NB4 (cell line): Measurements from ENCODE around the gene MS4A4A.

Experiments used
- MYC ChIP-seq: IDR thresholded peaks from 2 replicates; pipeline ENCODE4 v1.6.1; 2011; ENCODE audit warnings: low read depth, low read length
- POLR2A ChIP-seq: IDR thresholded peaks from 2 replicates; pipeline ENCODE4 v1.6.1; 2011; ENCODE audit warnings: mild to moderate bottlenecking; ENCODE audit not compliant: insufficient read length; ENCODE audit errors: extremely low read depth
- TF ChIP-seq, protein P1 (sequence below): IDR thresholded peaks from one replicate; pipeline ENCODE4 v1.5.1; 2012; ENCODE audit warnings: low read depth, low read length
- TF ChIP-seq, protein P2 (sequence below): IDR thresholded peaks from 2 replicates; pipeline ENCODE4 v1.6.1; 2011; ENCODE audit warnings: low read depth, low read length

DNA sequence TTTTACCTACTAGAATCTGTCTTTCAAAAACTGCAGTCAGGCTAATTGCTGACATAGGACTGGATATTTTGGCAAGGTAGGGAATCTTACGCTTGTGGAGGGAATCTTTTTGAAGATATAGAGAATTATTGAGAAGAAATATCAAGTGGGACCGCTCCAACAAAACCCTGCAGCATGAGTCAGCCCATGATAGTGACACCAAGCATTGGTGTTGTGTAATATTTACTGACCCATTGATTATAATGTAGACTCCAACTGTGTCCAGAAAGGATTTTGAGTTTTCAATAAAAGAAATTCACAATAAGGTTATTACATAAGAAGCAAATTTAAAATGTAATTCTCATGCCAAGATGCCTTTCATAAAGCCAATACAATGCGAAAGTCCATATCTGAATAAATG lies 20.7 kb downstream of the MS4A4A start:
- TF ChIP-seq, protein P1, sequence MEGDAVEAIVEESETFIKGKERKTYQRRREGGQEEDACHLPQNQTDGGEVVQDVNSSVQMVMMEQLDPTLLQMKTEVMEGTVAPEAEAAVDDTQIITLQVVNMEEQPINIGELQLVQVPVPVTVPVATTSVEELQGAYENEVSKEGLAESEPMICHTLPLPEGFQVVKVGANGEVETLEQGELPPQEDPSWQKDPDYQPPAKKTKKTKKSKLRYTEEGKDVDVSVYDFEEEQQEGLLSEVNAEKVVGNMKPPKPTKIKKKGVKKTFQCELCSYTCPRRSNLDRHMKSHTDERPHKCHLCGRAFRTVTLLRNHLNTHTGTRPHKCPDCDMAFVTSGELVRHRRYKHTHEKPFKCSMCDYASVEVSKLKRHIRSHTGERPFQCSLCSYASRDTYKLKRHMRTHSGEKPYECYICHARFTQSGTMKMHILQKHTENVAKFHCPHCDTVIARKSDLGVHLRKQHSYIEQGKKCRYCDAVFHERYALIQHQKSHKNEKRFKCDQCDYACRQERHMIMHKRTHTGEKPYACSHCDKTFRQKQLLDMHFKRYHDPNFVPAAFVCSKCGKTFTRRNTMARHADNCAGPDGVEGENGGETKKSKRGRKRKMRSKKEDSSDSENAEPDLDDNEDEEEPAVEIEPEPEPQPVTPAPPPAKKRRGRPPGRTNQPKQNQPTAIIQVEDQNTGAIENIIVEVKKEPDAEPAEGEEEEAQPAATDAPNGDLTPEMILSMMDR: no peak
- TF ChIP-seq POLR2A: no peak
- TF ChIP-seq, protein P2, sequence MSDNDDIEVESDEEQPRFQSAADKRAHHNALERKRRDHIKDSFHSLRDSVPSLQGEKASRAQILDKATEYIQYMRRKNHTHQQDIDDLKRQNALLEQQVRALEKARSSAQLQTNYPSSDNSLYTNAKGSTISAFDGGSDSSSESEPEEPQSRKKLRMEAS: no peak
- no peak for TF ChIP-seq MYC
